ENCODE measurements around the gene PPP2R1B. TPM values are rescaled to one million over a fixed set of nuclear protein-coding genes. Genes with fewer than 3 reads are reported as not detected.

The PPP2R1B gene
- total and polyA plus RNA-seq, 8 donors, result 26.4 to 31.5 (median 29.4) TPM

- DNase-seq (peak in 3 of 4 donors; percentile 29 to 67 (median 63)), ATAC-seq (peak; percentile 47)
- intact Hi-C loops (cut with DNase I), result no loop called here
- Histone ChIP-seq H3K27me3 (no peaks in the 10 kb centered on the region), H3K4me1 (peaks cover 44 to 48% of the 10 kb centered on the region in 2 donors), H3K4me3 (no peak overlapping the region), H3K9me3 (no peaks in the 10 kb centered on the region), H3K36me3 (peaks cover 0 to 3% of the 10 kb centered on the region in 2 donors), H3K27ac (peak overlapping the region; percentile 88 to 93)
- no peak for TF ChIP-seq CTCF (IDR thresholded peaks at IDR 0.05)
Measured at GRCh38 chr11:111733016-111733415, 33.2 kb downstream of the PPP2R1B start.

- TF ChIP-seq CTCF (IDR thresholded peaks at IDR 0.05), result no peak
- Histone ChIP-seq H3K4me3 (no peak overlapping the region), H3K9me3 (no peaks in the 10 kb centered on the region), H3K27ac (peak overlapping the region; percentile 5 to 88), H3K36me3 (peaks cover 0 to 15% of the 10 kb centered on the region in 2 donors), H3K27me3 (no peaks in the 10 kb centered on the region), H3K4me1 (peaks cover 35 to 37% of the 10 kb centered on the region in 2 donors)
- ATAC-seq, result no peak
- intact Hi-C loops (cut with DNase I), result no loop called here
- DNase-seq, result no peak
Measured at GRCh38 chr11:111731821-111732220, 34.4 kb downstream of the PPP2R1B start.

- peaks cover 0 to 23% of the 10 kb centered on the region in 2 donors for H3K36me3 ChIP-seq
- peak overlapping the region in 1 of 2 donors; percentile 21 for H3K27ac ChIP-seq
- no peaks in the 10 kb centered on the region for H3K9me3 ChIP-seq
- ATAC-seq (peak; percentile 5), DNase-seq (no peak)
- peaks cover 27 to 31% of the 10 kb centered on the region in 2 donors for H3K4me1 ChIP-seq
- intact Hi-C loops (cut with DNase I), result no loop called here
- TF ChIP-seq CTCF (IDR thresholded peaks at IDR 0.05), result no peak
- H3K27me3 ChIP-seq, result no peaks in the 10 kb centered on the region
- no peak overlapping the region for H3K4me3 ChIP-seq
Measured at GRCh38 chr11:111730871-111731591, 35.2 kb downstream of the PPP2R1B start.

GRCh38 chr11:111729831-111730311, 36.3 kb downstream of the PPP2R1B start:
- intact Hi-C loops (cut with DNase I), result no loop called here
- DNase-seq (peak in 2 of 4 donors; percentile 27 to 44), ATAC-seq (no peak)
- H3K4me1 ChIP-seq, result peaks cover 19 to 27% of the 10 kb centered on the region in 2 donors
- H3K27ac ChIP-seq, result peak overlapping the region; percentile 28 to 51
- H3K9me3 ChIP-seq, result no peaks in the 10 kb centered on the region
- peaks cover 0 to 35% of the 10 kb centered on the region in 2 donors for H3K36me3 ChIP-seq
- no peaks in the 10 kb centered on the region for H3K27me3 ChIP-seq
- no peak for TF ChIP-seq CTCF (IDR thresholded peaks at IDR 0.05)
- H3K4me3 ChIP-seq, result no peak overlapping the region

GRCh38 chr11:111729071-111729830, 36.9 kb downstream of the PPP2R1B start:
- ATAC-seq (no peak), DNase-seq (peak in 2 of 4 donors; percentile 35 to 44)
- Histone ChIP-seq H3K27me3 (no peaks in the 10 kb centered on the region), H3K4me1 (peaks cover 18 to 24% of the 10 kb centered on the region in 2 donors), H3K27ac (peak overlapping the region; percentile 28 to 51), H3K9me3 (no peaks in the 10 kb centered on the region), H3K4me3 (no peak overlapping the region), H3K36me3 (peaks cover 0 to 41% of the 10 kb centered on the region in 2 donors)
- TF ChIP-seq CTCF (IDR thresholded peaks at IDR 0.05), result no peak
- intact Hi-C loops (cut with DNase I), result no loop called here
